Heart right ventricle (tissue), 16 donors: ENCODE data around the gene TEX13B. TPM values are rescaled to one million over a fixed set of nuclear protein-coding genes. Genes with fewer than 3 reads are reported as not detected.
A peak's percentile ranks its signal among the peaks of the same experiment; 100 is the strongest.

ENCODE experiments used
- ATAC-seq, 8 donors: fragments of 200-7000 bp; cut with Tn5 transposase; one replicate each; pipeline ENCODE4 v1.9.1; 2020; ENCODE audit warnings: mild to moderate bottlenecking in 8 of 8, moderate library complexity in 8 of 8, moderate number of reproducible peaks in 1 of 8
- DNase-seq, 2 donors: peaks; one replicate each; pipeline ENCODE4 v3.0.0-alpha.2; 2020
- H3K27ac ChIP-seq, 10 donors: fragments of 200-600 bp; sonication (generic) in 2 of 10; one replicate each; pipeline versions ENCODE4 v1.5.0 to v1.8.0; 2020 to 2022; ENCODE audit warnings: mild to moderate bottlenecking in 3 of 10
- H3K27me3 ChIP-seq, 7 donors: fragments of 200-600 bp; one replicate each; pipeline ENCODE4 v1.8.0; 2021 to 2022; ENCODE audit warnings: mild to moderate bottlenecking in 2 of 7
- H3K36me3 ChIP-seq, 9 donors: fragments of 200-600 bp; sonication (generic) in 1 of 9; one replicate each; pipeline versions ENCODE4 v1.5.0 to v1.8.0; 2020 to 2022; ENCODE audit warnings: mild to moderate bottlenecking in 2 of 9
- H3K4me1 ChIP-seq, 9 donors: fragments of 200-600 bp; sonication (generic) in 1 of 9; one replicate each; pipeline versions ENCODE4 v1.5.0 to v1.8.0; 2020 to 2022; ENCODE audit warnings: mild to moderate bottlenecking in 4 of 9
- H3K4me3 ChIP-seq, 10 donors: fragments of 200-600 bp; sonication (generic) in 2 of 10; one replicate each; pipeline versions ENCODE4 v1.5.0 to v1.8.0; 2020 to 2022; ENCODE audit warnings: mild to moderate bottlenecking in 7 of 10, moderate library complexity in 2 of 10
- H3K9me3 ChIP-seq, 11 donors: fragments of 200-600 bp in 10 of 11; sonication (generic) in 2 of 11; one replicate each; pipeline versions ENCODE4 v1.5.0 to v1.8.0; 2013 to 2022; ENCODE audit warnings: mild to moderate bottlenecking in 2 of 11, control low read depth in 1 of 11, moderate library complexity in 1 of 11
- CTCF ChIP-seq, 9 donors: fragments of 200-600 bp; sonication (generic) in 2 of 9; IDR thresholded peaks; one replicate each; pipeline versions ENCODE4 v1.5.0 to v1.8.0; 2021 to 2022; ENCODE audit warnings: antibody characterized with exemption in 9 of 9, mild to moderate bottlenecking in 5 of 9, moderate library complexity in 1 of 9
- WGBS, 2 donors: extraction: QIAGEN DNeasy Blood & Tissue Kit; methylation state at CpG; one replicate each; pipeline ENCODE4 v1.1.7; 2013; ENCODE audit warnings: inconsistent platforms in 1 of 2; 5-methylcytosine and 5-hydroxymethylcytosine counted together
- intact Hi-C, 10 donors: fragments of 100-400 bp; cut with DNase I; formaldehyde crosslinking; loops; one replicate each; pipeline versions ENCODE4 v1.11.1 to v1.14.2; 2022
- polyA plus RNA-seq, 2 donors: library from polyadenylated mRNA; stranded (reverse); fragments of 200-250 nt; gene quantifications; one replicate each; pipeline ENCODE4 v1.2.3, GENCODE V29; 2013
- total RNA-seq, 10 donors: library from RNA; stranded (reverse); fragmentation: NEBNext Ultra II Directional in 3 of 10; extraction: Animal tissue kit (Norgen Biotek cat#: 25700) in 3 of 10; gene quantifications; one replicate each; pipeline versions ENCODE4 v1.2.1 to v1.2.4, GENCODE V29; 2021 to 2023
- donor health status: Arrhythmogenic right ventricular cardiomyopathy.
- donor health status: ischemic (EF 13 %, LVEDD 7.1; RV severe dilation, severe dysfunction).
- donor health status: healthy with polysubstance abuse.
- donor health status: DM: no; HTN: yes; CAD: no.
- donor health status: DM: no; HTN: no; CAD: no.
- donor health status: ischemic (EF 25% LVEDD 6.9; RV normal size, moderate dysfunction).
- donor health status: ischemic (EF 25% LVEDD 5.7; RV mildly dilated, moderate dysfunction).
- donor health status: healthy.
- donor health status: DM: yes; HTN: yes; CAD: no.
- donor health status: Ischemic cardiomyopathy.
- donor health status: ischemic (EF 35%, LVEDD 5.7; RV mildly dilated, moderate dysfunction).
- donor health status: nonischemic (EF 11% LVEDD 7.7; RV severe dilation, severe dysfunction).
- donor health status: DM: yes; HTN: yes; CAD: no.
- donor health status: PGD.
- donor health status: ischemic (EF 29% LVEDD 5.4; RV normal size, mild dysfunction).
- donor health status: nonischemic (EF 23%, LVEDD 6.1; RV moderate dilation, normal function).

The TEX13B gene
- total and polyA plus RNA-seq, 12 donors: not detected

GRCh38 chrX:108018656-108019381, 36.6 kb upstream of the TEX13B start:
- WGBS, 2 donors: 82 to 83% methylated on average over 4 of the region's 4 CpGs
- Histone ChIP-seq H3K27me3 (peaks cover 0 to 25% (median 0%) of the 10 kb centered on the region in 7 donors), H3K36me3 (no peaks in the 10 kb centered on the region), H3K4me1 (no peaks in the 10 kb centered on the region), H3K4me3 (peak overlapping the region in 1 of 10 donors; percentile 16), H3K27ac (peak overlapping the region in 1 of 10 donors; percentile 14), H3K9me3 (peaks cover 0 to 6% (median 0%) of the 10 kb centered on the region in 11 donors)
- intact Hi-C loops: no loop called here
- ATAC-seq: peak in 1 of 8 donors; percentile 69
- DNase-seq: no peak
- TF ChIP-seq CTCF (IDR thresholded peaks at IDR 0.05): no peak

GRCh38 chrX:108001218-108001814, 19.1 kb upstream of the TEX13B start:
- intact Hi-C loops: no loop called here
- Histone ChIP-seq H3K4me1 (no peaks in the 10 kb centered on the region), H3K27me3 (peaks cover 0 to 58% (median 0%) of the 10 kb centered on the region in 7 donors), H3K4me3 (no peak overlapping the region), H3K27ac (no peak overlapping the region), H3K9me3 (no peaks in the 10 kb centered on the region), H3K36me3 (no peaks in the 10 kb centered on the region)
- peak in 8 of 9 donors; percentile 7 to 58 (median 33) for TF ChIP-seq CTCF (IDR thresholded peaks at IDR 0.05)
- ATAC-seq (no peak), DNase-seq (no peak)
- 23 to 31% methylated on average over 11 of the region's 11 CpGs for WGBS, 2 donors

- Histone ChIP-seq H3K27ac (no peak overlapping the region), H3K4me3 (no peak overlapping the region), H3K9me3 (no peaks in the 10 kb centered on the region), H3K27me3 (peaks cover 0 to 58% (median 0%) of the 10 kb centered on the region in 7 donors), H3K36me3 (no peaks in the 10 kb centered on the region), H3K4me1 (no peaks in the 10 kb centered on the region)
- no peak for ATAC-seq
- no peak for TF ChIP-seq CTCF (IDR thresholded peaks at IDR 0.05)
- intact Hi-C loops: no loop called here
- no peak for DNase-seq
- 81 to 95% methylated on average over 2 of the region's 2 CpGs for WGBS, 2 donors
Measured at GRCh38 chrX:108000751-108001150, 18.6 kb upstream of the TEX13B start.

- intact Hi-C loops: no loop called here
- no peak overlapping the region for H3K27ac ChIP-seq
Measured at GRCh38 chrX:107996124-107996523, 14.0 kb upstream of the TEX13B start.

More at GRCh38 chrX:107996124-107996523, 14.0 kb upstream of the TEX13B start:
- Histone ChIP-seq H3K36me3 (no peaks in the 10 kb centered on the region), H3K27me3 (peaks cover 0 to 27% (median 0%) of the 10 kb centered on the region in 7 donors), H3K4me3 (no peak overlapping the region), H3K4me1 (no peaks in the 10 kb centered on the region), H3K9me3 (no peaks in the 10 kb centered on the region)
- no peak for ATAC-seq
- TF ChIP-seq CTCF (IDR thresholded peaks at IDR 0.05): no peak
- 76 to 87% methylated on average over 6 of the region's 6 CpGs for WGBS, 2 donors
- DNase-seq: no peak
